IMR-90 (cell line): ENCODE measurements around the gene ARL4A. TPM values are rescaled to one million over a fixed set of nuclear protein-coding genes. Genes with fewer than 3 reads are reported as not detected.

Experiments
- ATAC-seq: fragments of 200-7000 bp; cut with Tn5 transposase; 2 replicates; pipeline ENCODE4 v1.9.1; 2020; ENCODE audit warnings: low read depth, mild to moderate bottlenecking, moderate library complexity
- BruUV-seq: library from RNA; stranded (reverse); fragments of 400-500 nt; replicated peaks from 2 replicates; lab custom pipeline; 2021; lab: Mats Ljungman, UMichigan
- CTCF ChIA-PET: fragments of 300-600 bp; formaldehyde crosslinking; extraction: SDS; loops from one replicate; lab custom pipeline; 2021; ENCODE audit warnings: antibody characterized with exemption; lab: Yijun Ruan, JAX
- POLR2A ChIA-PET: fragments of 300-600 bp; sonication (Branson Sonifier 250); formaldehyde crosslinking; loops from one replicate; lab custom pipeline; 2022; ENCODE audit warnings: antibody characterized with exemption; ENCODE audit not compliant: unreplicated experiment; lab: Charles Lee
- DNase-seq: peaks from one replicate; pipeline ENCODE4 v3.0.0; 2013
- H2AFZ ChIP-seq: replicated peaks from 2 replicates; pipeline ENCODE3; 2013; ENCODE audit warnings: low read length, mild to moderate bottlenecking; ENCODE audit not compliant: poor library complexity
- H2AK5ac ChIP-seq: 2 replicates; pipeline ENCODE4 v1.6.1; 2013; ENCODE audit warnings: low read depth, low read length, inconsistent platforms
- H2AK9ac ChIP-seq: replicated peaks from 2 replicates; pipeline ENCODE3; 2013; ENCODE audit warnings: mild to moderate bottlenecking, low read depth, low read length, moderate library complexity; ENCODE audit not compliant: poor library complexity
- H2BK120ac ChIP-seq: 2 replicates; pipeline ENCODE4 v1.6.1; 2013; ENCODE audit warnings: low read depth, low read length, inconsistent platforms
- H2BK15ac ChIP-seq: 3 replicates; pipeline ENCODE4 v1.6.1; 2013; ENCODE audit warnings: low read depth, low read length, inconsistent platforms
- H2BK20ac ChIP-seq: 2 replicates; pipeline ENCODE4 v1.6.1; 2013; ENCODE audit warnings: low read depth, mild to moderate bottlenecking, inconsistent platforms, low read length, moderate library complexity
- H2BK5ac ChIP-seq: 2 replicates; pipeline ENCODE4 v1.6.1; 2013; ENCODE audit warnings: mild to moderate bottlenecking, low read depth, low read length, inconsistent platforms; ENCODE audit not compliant: poor library complexity, severe bottlenecking
- H3K14ac ChIP-seq: replicated peaks from 2 replicates; pipeline ENCODE4 v1.6.1; 2013; ENCODE audit warnings: low read depth, low read length, inconsistent platforms
- H3K18ac ChIP-seq: 2 replicates; pipeline ENCODE4 v1.6.1; 2013; ENCODE audit warnings: low read depth, low read length, control low read depth
- H3K23ac ChIP-seq: 2 replicates; pipeline ENCODE4 v1.6.1; 2013; ENCODE audit warnings: low read depth, low read length, inconsistent platforms
- H3K27ac ChIP-seq: 2 replicates; pipeline ENCODE4 v1.5.1; 2013; ENCODE audit warnings: mild to moderate bottlenecking, control low read depth, low read length; ENCODE audit not compliant: insufficient read depth
- H3K27me3 ChIP-seq: 2 replicates; pipeline ENCODE4 v1.6.1; 2013; ENCODE audit warnings: low read length; ENCODE audit not compliant: control insufficient read depth, insufficient read depth
- H3K36me3 ChIP-seq: 2 replicates; pipeline ENCODE4 v1.6.1; 2013; ENCODE audit warnings: low read length, mixed read lengths; ENCODE audit not compliant: control insufficient read depth, insufficient read depth
- H3K4ac ChIP-seq: 2 replicates; pipeline ENCODE4 v1.6.1; 2013; ENCODE audit warnings: low read depth, low read length, inconsistent platforms
- H3K4me1 ChIP-seq: 2 replicates; pipeline ENCODE4 v1.6.1; 2013; ENCODE audit warnings: low read length, mixed read lengths; ENCODE audit not compliant: control insufficient read depth, insufficient read depth
- H3K4me2 ChIP-seq: 2 replicates; pipeline ENCODE4 v1.6.1; 2013; ENCODE audit warnings: low read depth, mild to moderate bottlenecking, control low read depth, low read length, moderate library complexity
- H3K4me3 ChIP-seq: 2 replicates; pipeline ENCODE4 v1.5.1; 2013; ENCODE audit warnings: low read depth, mild to moderate bottlenecking, control low read depth, low read length, moderate library complexity; ENCODE audit not compliant: insufficient read depth
- H3K56ac ChIP-seq: 2 replicates; pipeline ENCODE4 v1.6.1; 2013; ENCODE audit warnings: low read length, inconsistent platforms; ENCODE audit not compliant: insufficient read depth; ENCODE audit errors: extremely low read depth
- H3K79me1 ChIP-seq, 2 experiments: 2 replicates each; pipeline ENCODE4 v1.6.1; 2013; ENCODE audit warnings: low read length in 2 of 2, inconsistent platforms in 1 of 2, low read depth in 1 of 2
- H3K9ac ChIP-seq: 2 replicates; pipeline ENCODE4 v1.6.1; 2013; ENCODE audit warnings: low read depth, low read length, control low read depth
- H3K9me1 ChIP-seq: 2 replicates; pipeline ENCODE4 v1.6.1; 2013; ENCODE audit warnings: low read length, inconsistent platforms; ENCODE audit not compliant: insufficient read depth
- H3K9me3 ChIP-seq: 2 replicates; pipeline ENCODE4 v1.6.1; 2013; ENCODE audit warnings: low read length; ENCODE audit not compliant: control insufficient read depth, insufficient read depth
- H4K20me1 ChIP-seq: 2 replicates; pipeline ENCODE4 v1.6.1; 2013; ENCODE audit warnings: low read length, inconsistent platforms; ENCODE audit not compliant: insufficient read depth
- H4K5ac ChIP-seq: 2 replicates; pipeline ENCODE4 v1.6.1; 2013; ENCODE audit warnings: mild to moderate bottlenecking, low read depth, low read length, control low read depth
- H4K8ac ChIP-seq, 2 experiments: 2 replicates each; pipeline ENCODE4 v1.6.1; 2013; ENCODE audit warnings: low read depth in 2 of 2, low read length in 2 of 2, control low read depth in 1 of 2, inconsistent platforms in 1 of 2
- H4K91ac ChIP-seq: 2 replicates; pipeline ENCODE4 v1.6.1; 2013; ENCODE audit warnings: low read depth, low read length, inconsistent platforms; ENCODE audit not compliant: insufficient read depth
- BHLHE40 ChIP-seq: fragments of 150-350 bp; IDR thresholded peaks from 2 replicates; pipeline ENCODE4 v1.6.1; 2016; ENCODE audit warnings: mild to moderate bottlenecking, low read depth, low read length
- CEBPB ChIP-seq: IDR thresholded peaks from 2 replicates; pipeline ENCODE4 v1.6.1; 2012; ENCODE audit warnings: low read depth, low read length, improper control_type of control experiment
- CHD1 ChIP-seq: IDR thresholded peaks from 2 replicates; pipeline ENCODE4 v1.6.1; 2012; ENCODE audit warnings: low read depth, low read length, improper control_type of control experiment
- CTCF ChIP-seq: conservative IDR thresholded peaks from 2 replicates; pipeline ENCODE4 v1.5.1; 2012; ENCODE audit warnings: mild to moderate bottlenecking, low read depth, low read length, improper control_type of control experiment
- ELK1 ChIP-seq: fragments of 150-350 bp; IDR thresholded peaks from 2 replicates; pipeline ENCODE4 v1.6.1; 2016; ENCODE audit warnings: low read depth, mild to moderate bottlenecking, low read length, moderate library complexity, borderline replicate concordance
- FOS ChIP-seq: fragments of 150-350 bp; IDR thresholded peaks from 2 replicates; pipeline ENCODE4 v1.6.1; 2016; ENCODE audit warnings: low read depth, low read length
- MAFK ChIP-seq: IDR thresholded peaks from 2 replicates; pipeline ENCODE4 v1.6.1; 2012; ENCODE audit warnings: low read depth, low read length, improper control_type of control experiment
- MAZ ChIP-seq: IDR thresholded peaks from 2 replicates; pipeline ENCODE4 v1.6.1; 2012; ENCODE audit warnings: low read depth, mild to moderate bottlenecking, low read length, improper control_type of control experiment, moderate library complexity, borderline replicate concordance
- MXI1 ChIP-seq: IDR thresholded peaks from 2 replicates; pipeline ENCODE4 v1.6.1; 2012; ENCODE audit warnings: low read depth, mild to moderate bottlenecking, low read length, moderate library complexity, borderline replicate concordance
- NFE2L2 ChIP-seq: fragments of 150-350 bp; IDR thresholded peaks from 2 replicates; pipeline ENCODE4 v1.6.1; 2016; ENCODE audit warnings: low read depth, mild to moderate bottlenecking, low read length
- POLR2A ChIP-seq: IDR thresholded peaks from 2 replicates; pipeline ENCODE4 v1.6.1; 2012; ENCODE audit warnings: mild to moderate bottlenecking, low read depth, low read length
- RAD21 ChIP-seq: IDR thresholded peaks from 2 replicates; pipeline ENCODE4 v1.6.1; 2012; ENCODE audit warnings: low read length, improper control_type of control experiment
- RCOR1 ChIP-seq: IDR thresholded peaks from 2 replicates; pipeline ENCODE4 v1.6.1; 2012; ENCODE audit warnings: mild to moderate bottlenecking, low read length, improper control_type of control experiment; ENCODE audit not compliant: insufficient replicate concordance
- RFX5 ChIP-seq: IDR thresholded peaks from 2 replicates; pipeline ENCODE4 v1.8.0; 2012; ENCODE audit warnings: low read depth, mild to moderate bottlenecking, low read length, moderate library complexity
- SMC3 ChIP-seq: fragments of 150-350 bp; IDR thresholded peaks from 2 replicates; pipeline ENCODE4 v1.6.1; 2016; ENCODE audit warnings: low read depth, mild to moderate bottlenecking, antibody characterized with exemption, low read length, moderate library complexity
- WGBS, 2 experiments: methylation state at CpG; one replicate each; pipeline versions ENCODE4 v1.1.5 to v1.1.7; 2013; ENCODE audit warnings: missing lambda C conversion rate in 2 of 2; ENCODE audit not compliant: insufficient read length in 1 of 2; ENCODE audit errors: extremely low coverage in 2 of 2; 5-methylcytosine and 5-hydroxymethylcytosine counted together
- dilution Hi-C: fragments of 300-500 bp; cut with HindIII; formaldehyde crosslinking; loops from one replicate; pipeline ENCODE4 v1.14.3; 2018; ENCODE audit warnings: low sequenced_read_pairs; ENCODE audit not compliant: unreplicated experiment
- in situ Hi-C: fragments of 300-500 bp; cut with MboI; formaldehyde crosslinking; loops from 3 replicates; pipeline ENCODE4 v1.14.3; 2019; ENCODE audit warnings: low sequenced_read_pairs, inconsistent platforms, mixed read lengths
- intact Hi-C: fragments of 100-400 bp; cut with micrococcal nuclease; formaldehyde crosslinking; loops from 2 replicates; pipeline ENCODE4 v1.10.0; 2022
- polyA plus RNA-seq, 3 experiments: library from polyadenylated mRNA; depleted of rRNA; stranded (reverse); fragments of >200 nt; gene quantifications; 2 replicates each; pipeline ENCODE4 v1.2.3, GENCODE V29; 2012; ENCODE audit warnings: low replicate concordance in 1 of 3
- total RNA-seq: library from RNA; depleted of rRNA; stranded (reverse); fragments of >200 nt; gene quantifications from 2 replicates; pipeline ENCODE4 v1.2.3, GENCODE V29; 2012
- TF ChIP-seq, protein P1 (sequence below): fragments of 150-350 bp; IDR thresholded peaks from 2 replicates; pipeline ENCODE4 v1.6.1; 2017; ENCODE audit warnings: mild to moderate bottlenecking, antibody characterized with exemption, low read length, low read depth

ARL4A gene
- total and polyA plus RNA-seq, 2 of the 4 experiments (the other 2 are of a cell fraction) = 13.7 to 22.4 TPM

- no peak overlapping the region for H2BK120ac ChIP-seq
- dilution Hi-C loops = no loop called here
- no peaks in the 10 kb centered on the region for H3K9me3 ChIP-seq
- no peak overlapping the region for H2AK5ac ChIP-seq
- no peak for ATAC-seq
- H2BK20ac ChIP-seq = no peak overlapping the region
- no peak overlapping the region for H3K56ac ChIP-seq
- H3K4me3 ChIP-seq = no peak overlapping the region
- H4K20me1 ChIP-seq = no peaks in the 10 kb centered on the region
- H3K36me3 ChIP-seq = no peaks in the 10 kb centered on the region
- WGBS, 2 experiments = no CpG with 5 or more reads among the region's 2 CpGs
- H4K8ac ChIP-seq = no peak overlapping the region
- no peak overlapping the region for H4K91ac ChIP-seq
- peaks cover 2% of the 10 kb centered on the region; the same call in 1 of the 2 replicates for H3K4me1 ChIP-seq
- no peaks in the 10 kb centered on the region for H3K79me1 ChIP-seq
- H2BK5ac ChIP-seq = no peak overlapping the region
- no peak overlapping the region for H3K18ac ChIP-seq
- TF ChIP-seq MXI1 (no peak), MAZ (no peak), MAFK (no peak), RCOR1 (no peak), CTCF (no peak), CHD1 (no peak), RAD21 (no peak), RFX5 (no peak), POLR2A (no peak), SMC3 (no peak), BHLHE40 (no peak), CEBPB (no peak), NFE2L2 (no peak), ELK1 (no peak), FOS (no peak)
- TF ChIP-seq, protein P1, sequence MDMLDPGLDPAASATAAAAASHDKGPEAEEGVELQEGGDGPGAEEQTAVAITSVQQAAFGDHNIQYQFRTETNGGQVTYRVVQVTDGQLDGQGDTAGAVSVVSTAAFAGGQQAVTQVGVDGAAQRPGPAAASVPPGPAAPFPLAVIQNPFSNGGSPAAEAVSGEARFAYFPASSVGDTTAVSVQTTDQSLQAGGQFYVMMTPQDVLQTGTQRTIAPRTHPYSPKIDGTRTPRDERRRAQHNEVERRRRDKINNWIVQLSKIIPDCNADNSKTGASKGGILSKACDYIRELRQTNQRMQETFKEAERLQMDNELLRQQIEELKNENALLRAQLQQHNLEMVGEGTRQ = no peak
- H3K9ac ChIP-seq = no peak overlapping the region
- in situ Hi-C loops = no loop called here
- DNase-seq = no peak
- CTCF ChIA-PET = no interaction called here
- no TSS peak for BruUV-seq
- no peak overlapping the region for H3K4me2 ChIP-seq
- no peak overlapping the region for H3K14ac ChIP-seq
- no peak overlapping the region for H3K27ac ChIP-seq
- intact Hi-C loops = no loop called here
- H2BK15ac ChIP-seq = no peak overlapping the region
- H3K23ac ChIP-seq = no peak overlapping the region
- no peak overlapping the region for H2AK9ac ChIP-seq
- H3K4ac ChIP-seq = no peak overlapping the region
- peaks cover 3% of the 10 kb centered on the region; the same call in 1 of the 2 replicates for H3K9me1 ChIP-seq
- no peaks in the 10 kb centered on the region for H3K27me3 ChIP-seq
- no peak overlapping the region for H2AFZ ChIP-seq
- no peak overlapping the region for H4K5ac ChIP-seq
- POLR2A ChIA-PET = no interaction called here
Measured at GRCh38 chr7:12728192-12728538, 40.7 kb downstream of the ARL4A start.
